Astrocyte (in vitro differentiated cells and primary cell): ENCODE data around the gene APOA4.

Experiments used
- EZH2 ChIP-seq: IDR thresholded peaks from 2 replicates; pipeline ENCODE4 v1.6.1; 2012; ENCODE audit warnings: mild to moderate bottlenecking, low read length, inconsistent platforms; ENCODE audit not compliant: insufficient read depth
- TF ChIP-seq, protein P1 (sequence below): IDR thresholded peaks from 2 replicates; pipeline ENCODE4 v1.5.1; 2011; ENCODE audit warnings: low read depth, mild to moderate bottlenecking, inconsistent platforms, low read length, moderate library complexity; ENCODE audit not compliant: insufficient read depth

GRCh38 chr11:116811194-116811593 is 11.9 kb downstream of the APOA4 start:
- TF ChIP-seq EZH2, result no peak
- TF ChIP-seq, protein P1, sequence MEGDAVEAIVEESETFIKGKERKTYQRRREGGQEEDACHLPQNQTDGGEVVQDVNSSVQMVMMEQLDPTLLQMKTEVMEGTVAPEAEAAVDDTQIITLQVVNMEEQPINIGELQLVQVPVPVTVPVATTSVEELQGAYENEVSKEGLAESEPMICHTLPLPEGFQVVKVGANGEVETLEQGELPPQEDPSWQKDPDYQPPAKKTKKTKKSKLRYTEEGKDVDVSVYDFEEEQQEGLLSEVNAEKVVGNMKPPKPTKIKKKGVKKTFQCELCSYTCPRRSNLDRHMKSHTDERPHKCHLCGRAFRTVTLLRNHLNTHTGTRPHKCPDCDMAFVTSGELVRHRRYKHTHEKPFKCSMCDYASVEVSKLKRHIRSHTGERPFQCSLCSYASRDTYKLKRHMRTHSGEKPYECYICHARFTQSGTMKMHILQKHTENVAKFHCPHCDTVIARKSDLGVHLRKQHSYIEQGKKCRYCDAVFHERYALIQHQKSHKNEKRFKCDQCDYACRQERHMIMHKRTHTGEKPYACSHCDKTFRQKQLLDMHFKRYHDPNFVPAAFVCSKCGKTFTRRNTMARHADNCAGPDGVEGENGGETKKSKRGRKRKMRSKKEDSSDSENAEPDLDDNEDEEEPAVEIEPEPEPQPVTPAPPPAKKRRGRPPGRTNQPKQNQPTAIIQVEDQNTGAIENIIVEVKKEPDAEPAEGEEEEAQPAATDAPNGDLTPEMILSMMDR, result no peak
